22Rv1 (cell line): ENCODE data around the gene AK9.

Experiments used
- ZFX ChIP-seq: fragments of 450-650 bp; IDR thresholded peaks from 2 replicates; pipeline ENCODE4 v1.6.1; 2017; ENCODE audit warnings: antibody characterized with exemption, borderline replicate concordance
- TF ChIP-seq, protein P1 (sequence below): fragments of 450-650 bp; IDR thresholded peaks from 2 replicates; pipeline ENCODE4 v1.5.1; 2017; ENCODE audit warnings: mild to moderate bottlenecking

- TF ChIP-seq, protein P1, sequence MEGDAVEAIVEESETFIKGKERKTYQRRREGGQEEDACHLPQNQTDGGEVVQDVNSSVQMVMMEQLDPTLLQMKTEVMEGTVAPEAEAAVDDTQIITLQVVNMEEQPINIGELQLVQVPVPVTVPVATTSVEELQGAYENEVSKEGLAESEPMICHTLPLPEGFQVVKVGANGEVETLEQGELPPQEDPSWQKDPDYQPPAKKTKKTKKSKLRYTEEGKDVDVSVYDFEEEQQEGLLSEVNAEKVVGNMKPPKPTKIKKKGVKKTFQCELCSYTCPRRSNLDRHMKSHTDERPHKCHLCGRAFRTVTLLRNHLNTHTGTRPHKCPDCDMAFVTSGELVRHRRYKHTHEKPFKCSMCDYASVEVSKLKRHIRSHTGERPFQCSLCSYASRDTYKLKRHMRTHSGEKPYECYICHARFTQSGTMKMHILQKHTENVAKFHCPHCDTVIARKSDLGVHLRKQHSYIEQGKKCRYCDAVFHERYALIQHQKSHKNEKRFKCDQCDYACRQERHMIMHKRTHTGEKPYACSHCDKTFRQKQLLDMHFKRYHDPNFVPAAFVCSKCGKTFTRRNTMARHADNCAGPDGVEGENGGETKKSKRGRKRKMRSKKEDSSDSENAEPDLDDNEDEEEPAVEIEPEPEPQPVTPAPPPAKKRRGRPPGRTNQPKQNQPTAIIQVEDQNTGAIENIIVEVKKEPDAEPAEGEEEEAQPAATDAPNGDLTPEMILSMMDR, result no peak
- no peak for TF ChIP-seq ZFX
These were observed 241.8 kb downstream of the AK9 start for GRCh38 chr6:109449064-109449794.
